HG03354 (cell line): Measurements from ENCODE around the gene PUSL1.

Source experiments
- ATAC-seq: cut with Tn5 transposase; IDR thresholded peaks from one replicate; pipeline ENCODE4 v1.9.1; 2021; ENCODE audit warnings: mild to moderate bottlenecking; ENCODE audit not compliant: unreplicated experiment, poor library complexity, severe bottlenecking

PUSL1 gene

GRCh38 chr1:1359664-1360468 lies 51.5 kb downstream of the PUSL1 start:
- ATAC-seq: no peak

- no peak for ATAC-seq
These were observed 52.2 kb downstream of the PUSL1 start for GRCh38 chr1:1360506-1361169.
